Measurements from ENCODE around the gene NFYC. TPM values are rescaled to one million over a fixed set of nuclear protein-coding genes. Genes with fewer than 3 reads are reported as not detected.
A peak's percentile ranks its signal among the peaks of the same experiment; 100 is the strongest.

NFYC gene
- total RNA-seq, 1 donor from 2014 or later, result 49.7 TPM

GRCh38 chr1:40704817-40705733, 13.6 kb downstream of the NFYC start:
- TF ChIP-seq CTCF (IDR thresholded peaks at IDR 0.05; ENCODE audit: unreplicated experiment), result no peak
- H3K36me3 Mint-ChIP-seq (ENCODE audit: low read depth, unreplicated experiment), result no peaks in the 10 kb centered on the region
- no peak overlapping the region for H3K27ac Mint-ChIP-seq (ENCODE audit: unreplicated experiment)
- no peaks in the 10 kb centered on the region for H3K9me3 Mint-ChIP-seq (ENCODE audit: unreplicated experiment)
- H3K4me3 Mint-ChIP-seq (ENCODE audit: unreplicated experiment), result no peak overlapping the region
- peaks cover 18% of the 10 kb centered on the region for H3K4me1 Mint-ChIP-seq (ENCODE audit: unreplicated experiment)
- peaks cover 3% of the 10 kb centered on the region for H3K27me3 Mint-ChIP-seq (ENCODE audit: unreplicated experiment)
- no peak for DNase-seq (ENCODE audit: low spot score)

GRCh38 chr1:40706626-40707025, 15.1 kb downstream of the NFYC start:
- no peak overlapping the region for H3K27ac Mint-ChIP-seq (ENCODE audit: unreplicated experiment)

GRCh38 chr1:40708750-40709099, 17.2 kb downstream of the NFYC start:
- TF ChIP-seq CTCF (IDR thresholded peaks at IDR 0.05; ENCODE audit: unreplicated experiment), result no peak
- DNase-seq (ENCODE audit: low spot score), result no peak
- Mint-ChIP-seq H3K4me3 (ENCODE audit: unreplicated experiment) (peak overlapping the region; percentile 99), H3K4me1 (ENCODE audit: unreplicated experiment) (peaks cover 42% of the 10 kb centered on the region), H3K36me3 (ENCODE audit: low read depth, unreplicated experiment) (no peaks in the 10 kb centered on the region), H3K27ac (ENCODE audit: unreplicated experiment) (peak overlapping the region; percentile 100), H3K27me3 (ENCODE audit: unreplicated experiment) (peaks cover 3% of the 10 kb centered on the region), H3K9me3 (ENCODE audit: unreplicated experiment) (no peaks in the 10 kb centered on the region)

More at GRCh38 chr1:40706626-40707025, 15.1 kb downstream of the NFYC start:
- Mint-ChIP-seq H3K27me3 (ENCODE audit: unreplicated experiment) (peaks cover 3% of the 10 kb centered on the region), H3K4me1 (ENCODE audit: unreplicated experiment) (peaks cover 29% of the 10 kb centered on the region), H3K9me3 (ENCODE audit: unreplicated experiment) (no peaks in the 10 kb centered on the region), H3K4me3 (ENCODE audit: unreplicated experiment) (no peak overlapping the region), H3K36me3 (ENCODE audit: low read depth, unreplicated experiment) (no peaks in the 10 kb centered on the region)
- TF ChIP-seq CTCF (IDR thresholded peaks at IDR 0.05; ENCODE audit: unreplicated experiment), result no peak
- no peak for DNase-seq (ENCODE audit: low spot score)

- Mint-ChIP-seq H3K27me3 (ENCODE audit: unreplicated experiment) (peaks cover 3% of the 10 kb centered on the region), H3K4me1 (ENCODE audit: unreplicated experiment) (peaks cover 40% of the 10 kb centered on the region), H3K36me3 (ENCODE audit: low read depth, unreplicated experiment) (no peaks in the 10 kb centered on the region), H3K27ac (ENCODE audit: unreplicated experiment) (peak overlapping the region; percentile 100), H3K4me3 (ENCODE audit: unreplicated experiment) (peak overlapping the region; percentile 99), H3K9me3 (ENCODE audit: unreplicated experiment) (no peaks in the 10 kb centered on the region)
- TF ChIP-seq CTCF (IDR thresholded peaks at IDR 0.05; ENCODE audit: unreplicated experiment), result no peak
- peak; percentile 57 for DNase-seq (ENCODE audit: low spot score)
These were observed 17.7 kb downstream of the NFYC start for GRCh38 chr1:40709100-40709801.

Measured in endothelial cell (in vitro differentiated cells).